ENCODE results near the gene VSIG1. TPM values are rescaled to one million over a fixed set of nuclear protein-coding genes. Genes with fewer than 3 reads are reported as not detected.

Gene VSIG1
- polyA plus RNA-seq, 1 donor from 2014 or later = not detected

DNA sequence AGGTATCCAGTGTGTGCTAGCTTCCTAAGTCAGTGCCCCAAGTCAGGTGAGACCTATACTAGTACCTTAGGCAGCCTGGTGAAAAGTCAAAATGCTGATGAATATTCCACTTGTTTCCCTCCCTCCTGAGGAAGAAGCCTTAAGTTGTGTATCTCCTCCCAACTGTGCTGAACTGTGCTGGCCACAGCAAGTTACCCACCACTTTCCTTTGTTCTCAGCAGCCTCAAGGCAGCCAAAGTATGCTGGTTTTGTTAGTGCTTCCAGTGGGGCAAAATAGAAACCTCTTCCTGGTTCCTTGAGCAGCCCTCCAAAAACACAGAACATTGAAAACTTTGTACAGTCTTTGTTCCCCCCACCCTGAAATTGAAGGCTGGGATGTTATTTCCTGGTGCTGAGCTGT lies 60.6 kb downstream of the VSIG1 start:
- Histone ChIP-seq H3K79me2 (replicated peaks; ENCODE audit: insufficient read depth, low read length) (no peaks in the 10 kb centered on the region), H3K9ac (ENCODE audit: low read length) (no peak overlapping the region), H3F3A (ENCODE audit: insufficient read depth, low read length, poor library complexity, severe bottlenecking) (no peaks in the 10 kb centered on the region), H3K36me3 (ENCODE audit: insufficient read depth, low read length) (no peaks in the 10 kb centered on the region), H3K4me3 (ENCODE audit: low read length) (no peak overlapping the region), H3K9me2 (ENCODE audit: insufficient read depth, low read length) (no peaks in the 10 kb centered on the region), H3K27me3 (ENCODE audit: insufficient read depth, low read depth, low read length) (no peaks in the 10 kb centered on the region), H2AFZ (ENCODE audit: low read depth, low read length) (no peak overlapping the region), H3K9me3 (ENCODE audit: low read length) (no peaks in the 10 kb centered on the region), H3K4me2 (ENCODE audit: low read length) (no peak overlapping the region), H4K20me1 (ENCODE audit: insufficient read depth) (no peaks in the 10 kb centered on the region), H3K27ac (ENCODE audit: low read length) (no peak overlapping the region)
- TF ChIP-seq EZH2 (IDR thresholded peaks at IDR 0.05; ENCODE audit: borderline replicate concordance, insufficient read depth, low read length, poor library complexity, severe bottlenecking) = no peak
- no peak for TF ChIP-seq TAF1 (IDR thresholded peaks at IDR 0.05; ENCODE audit: low read depth)
- no peak for TF ChIP-seq POLR2AphosphoS5 (IDR thresholded peaks at IDR 0.05)
- TF ChIP-seq EP300 (conservative IDR thresholded peaks at IDR 0.05; ENCODE audit: poor library complexity, severe bottlenecking) = no peak
- no peak for TF ChIP-seq RAD21 (conservative IDR thresholded peaks at IDR 0.05)
- no peak for TF ChIP-seq SMC3 (conservative IDR thresholded peaks at IDR 0.05; ENCODE audit: poor library complexity)
- TF ChIP-seq REST (IDR thresholded peaks at IDR 0.05; ENCODE audit: borderline replicate concordance) = no peak
- no peak for TF ChIP-seq CTCF (IDR thresholded peaks at IDR 0.05; ENCODE audit: poor library complexity, severe bottlenecking)
- TF ChIP-seq MXI1 (conservative IDR thresholded peaks at IDR 0.05; ENCODE audit: poor library complexity, severe bottlenecking) = no peak

DNA sequence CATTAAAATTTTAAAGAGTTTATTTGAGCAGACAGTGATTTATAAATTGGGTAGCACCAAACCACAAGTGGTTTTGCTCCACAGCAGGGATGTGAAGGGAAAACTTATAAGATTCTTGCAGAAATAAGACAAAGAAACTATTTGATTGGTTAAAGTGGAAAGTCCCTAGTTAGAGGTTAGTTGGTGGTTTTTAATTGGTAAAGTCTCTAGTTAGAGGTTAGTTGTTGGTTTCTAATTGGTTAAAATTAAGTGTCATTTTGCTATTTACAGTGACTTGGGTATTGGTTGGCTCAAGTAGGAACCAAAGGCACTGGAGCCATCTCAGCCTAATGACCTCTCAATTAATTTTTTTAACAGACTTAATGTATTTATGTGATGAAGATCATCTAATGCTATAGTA lies 69.7 kb downstream of the VSIG1 start:
- no peaks in the 10 kb centered on the region for H3K9me3 ChIP-seq (ENCODE audit: low read length)
- no peaks in the 10 kb centered on the region for H4K20me1 ChIP-seq (ENCODE audit: insufficient read depth)
- H3K9me2 ChIP-seq (ENCODE audit: insufficient read depth, low read length) = no peaks in the 10 kb centered on the region
- no peak for TF ChIP-seq RAD21 (conservative IDR thresholded peaks at IDR 0.05)
- no peak for TF ChIP-seq CTCF (IDR thresholded peaks at IDR 0.05; ENCODE audit: poor library complexity, severe bottlenecking)
- no peak for TF ChIP-seq REST (IDR thresholded peaks at IDR 0.05; ENCODE audit: borderline replicate concordance)
- no peak for TF ChIP-seq TAF1 (IDR thresholded peaks at IDR 0.05; ENCODE audit: low read depth)
- no peak for TF ChIP-seq EP300 (conservative IDR thresholded peaks at IDR 0.05; ENCODE audit: poor library complexity, severe bottlenecking)
- TF ChIP-seq POLR2AphosphoS5 (IDR thresholded peaks at IDR 0.05) = no peak
- no peak for TF ChIP-seq MXI1 (conservative IDR thresholded peaks at IDR 0.05; ENCODE audit: poor library complexity, severe bottlenecking)
- TF ChIP-seq EZH2 (IDR thresholded peaks at IDR 0.05; ENCODE audit: borderline replicate concordance, insufficient read depth, low read length, poor library complexity, severe bottlenecking) = no peak
- no peak for TF ChIP-seq SMC3 (conservative IDR thresholded peaks at IDR 0.05; ENCODE audit: poor library complexity)
- H3K27me3 ChIP-seq (ENCODE audit: insufficient read depth, low read depth, low read length) = no peaks in the 10 kb centered on the region
- H3K79me2 ChIP-seq (replicated peaks; ENCODE audit: insufficient read depth, low read length) = no peaks in the 10 kb centered on the region
- H3K4me3 ChIP-seq (ENCODE audit: low read length) = no peak overlapping the region
- no peaks in the 10 kb centered on the region for H3F3A ChIP-seq (ENCODE audit: insufficient read depth, low read length, poor library complexity, severe bottlenecking)
- H2AFZ ChIP-seq (ENCODE audit: low read depth, low read length) = no peak overlapping the region
- no peaks in the 10 kb centered on the region for H3K36me3 ChIP-seq (ENCODE audit: insufficient read depth, low read length)
- H3K27ac ChIP-seq (ENCODE audit: low read length) = no peak overlapping the region
- H3K9ac ChIP-seq (ENCODE audit: low read length) = no peak overlapping the region
- no peak overlapping the region for H3K4me2 ChIP-seq (ENCODE audit: low read length)

All from neural cell (in vitro differentiated cells).